Liver (tissue), 9 donors: ENCODE data around the gene FRG1. TPM values are rescaled to one million over a fixed set of nuclear protein-coding genes. Genes with fewer than 3 reads are reported as not detected.

Source experiments
- DNase-seq: peaks from one replicate; pipeline ENCODE4 v3.0.0-alpha.2; 2017; ENCODE audit warnings: low spot score
- H3K27ac ChIP-seq, 2 donors: one replicate each; pipeline ENCODE4 v1.7.0; 2013; ENCODE audit warnings: inconsistent platforms in 2 of 2, low read length in 2 of 2, control low read depth in 1 of 2, low read depth in 1 of 2, mild to moderate bottlenecking in 1 of 2
- H3K27me3 ChIP-seq, 4 donors: one replicate each; pipeline versions ENCODE4 v1.6.1 to v1.7.0; 2013; ENCODE audit warnings: low read length in 3 of 4, inconsistent platforms in 1 of 4, mild to moderate bottlenecking in 1 of 4, moderate library complexity in 1 of 4; ENCODE audit not compliant: control insufficient read depth in 4 of 4, insufficient read depth in 4 of 4
- H3K36me3 ChIP-seq, 4 donors: one replicate each; pipeline versions ENCODE4 v1.6.1 to v1.7.0; 2013; ENCODE audit warnings: low read length in 3 of 4, mild to moderate bottlenecking in 3 of 4, low read depth in 1 of 4, moderate library complexity in 1 of 4; ENCODE audit not compliant: control insufficient read depth in 4 of 4, insufficient read depth in 3 of 4
- H3K4me1 ChIP-seq, 4 donors: one replicate each; pipeline versions ENCODE4 v1.6.1 to v1.7.0; 2013; ENCODE audit warnings: low read length in 3 of 4, mild to moderate bottlenecking in 3 of 4, moderate library complexity in 1 of 4; ENCODE audit not compliant: control insufficient read depth in 4 of 4, insufficient read depth in 4 of 4
- H3K4me3 ChIP-seq, 3 donors: one replicate each; pipeline versions ENCODE4 v1.6.1 to v1.7.0; 2013; ENCODE audit warnings: low read length in 3 of 3, control low read depth in 1 of 3, low read depth in 1 of 3, mild to moderate bottlenecking in 1 of 3
- H3K9ac ChIP-seq, 2 donors: one replicate each; pipeline ENCODE4 v1.7.0; 2013; ENCODE audit warnings: low read length in 2 of 2, mild to moderate bottlenecking in 2 of 2, moderate library complexity in 2 of 2, control low read depth in 1 of 2, low read depth in 1 of 2
- H3K9me3 ChIP-seq, 4 donors: one replicate each; pipeline versions ENCODE4 v1.6.1 to v1.7.0; 2013; ENCODE audit warnings: low read length in 3 of 4; ENCODE audit not compliant: control insufficient read depth in 4 of 4
- ATF3 ChIP-seq: IDR thresholded peaks from 2 replicates; pipeline ENCODE4 v1.6.1; 2016; ENCODE audit warnings: antibody characterized with exemption
- CTCF ChIP-seq: fragments of 150-350 bp; IDR thresholded peaks from 2 replicates; pipeline ENCODE4 v1.5.1; 2017; ENCODE audit warnings: improper control_type of control experiment, low read depth, low read length; ENCODE audit not compliant: missing input control
- EGR1 ChIP-seq, 2 donors: IDR thresholded peaks; 2 replicates each; pipeline ENCODE4 v1.6.1; 2016 to 2018; ENCODE audit warnings: antibody characterized with exemption in 2 of 2, low read depth in 2 of 2
- FOXA1 ChIP-seq: IDR thresholded peaks from 2 replicates; pipeline ENCODE4 v1.6.1; 2016; ENCODE audit warnings: antibody characterized with exemption
- FOXA2 ChIP-seq: IDR thresholded peaks from 2 replicates; pipeline ENCODE4 v1.6.1; 2016; ENCODE audit warnings: antibody characterized with exemption
- GABPA ChIP-seq, 2 donors: IDR thresholded peaks in 1 of 2; conservative IDR thresholded peaks in 1 of 2; 2 replicates each; pipeline ENCODE4 v1.6.1; 2016; ENCODE audit warnings: antibody characterized with exemption in 2 of 2, mild to moderate bottlenecking in 1 of 2, moderate library complexity in 1 of 2
- HNF4A ChIP-seq, 2 donors: conservative IDR thresholded peaks; 2 replicates each; pipeline ENCODE4 v1.6.1; 2016; ENCODE audit warnings: antibody characterized with exemption in 2 of 2, mild to moderate bottlenecking in 2 of 2
- HNF4G ChIP-seq: IDR thresholded peaks from 2 replicates; pipeline ENCODE4 v1.6.1; 2016; ENCODE audit warnings: antibody characterized with exemption
- JUND ChIP-seq, 2 donors: IDR thresholded peaks; 2 replicates each; pipeline ENCODE4 v1.6.1; 2016; ENCODE audit warnings: antibody characterized with exemption in 2 of 2
- MAX ChIP-seq: IDR thresholded peaks from 2 replicates; pipeline ENCODE4 v1.6.1; 2016; ENCODE audit warnings: antibody characterized with exemption
- NR2F2 ChIP-seq: IDR thresholded peaks from 2 replicates; pipeline ENCODE4 v1.6.1; 2016; ENCODE audit warnings: antibody characterized with exemption
- RAD21 ChIP-seq, 2 donors: IDR thresholded peaks; 2 replicates each; pipeline ENCODE4 v1.6.1; 2016; ENCODE audit warnings: antibody characterized with exemption in 2 of 2, mild to moderate bottlenecking in 2 of 2
- REST ChIP-seq: IDR thresholded peaks from 2 replicates; pipeline ENCODE4 v1.6.1; 2016; ENCODE audit warnings: antibody characterized with exemption, mild to moderate bottlenecking
- SP1 ChIP-seq: IDR thresholded peaks from 2 replicates; pipeline ENCODE4 v1.6.1; 2018; ENCODE audit warnings: antibody characterized with exemption, mild to moderate bottlenecking
- TAF1 ChIP-seq: conservative IDR thresholded peaks from 2 replicates; pipeline ENCODE4 v1.6.1; 2016; ENCODE audit warnings: antibody characterized with exemption, mild to moderate bottlenecking
- YY1 ChIP-seq: IDR thresholded peaks from 2 replicates; pipeline ENCODE4 v1.6.1; 2016; ENCODE audit warnings: antibody characterized with exemption, mild to moderate bottlenecking
- ZBTB33 ChIP-seq: IDR thresholded peaks from 2 replicates; pipeline ENCODE4 v1.6.1; 2016; ENCODE audit warnings: antibody characterized with exemption
- WGBS: extraction: QIAGEN DNeasy Blood & Tissue Kit; methylation state at CpG from one replicate; pipeline ENCODE4 v1.1.7; 2013; 5-methylcytosine and 5-hydroxymethylcytosine counted together
- polyA plus RNA-seq, 2 donors: library from polyadenylated mRNA; stranded (reverse) in 1 of 2; unstranded in 1 of 2; fragments of 200-250 nt in 1 of 2; fragments of >200 nt in 1 of 2; fragmentation: Nextera tagmentation in 1 of 2; extraction: Ambion mirVana in 1 of 2; gene quantifications; one replicate each; pipeline versions ENCODE4 v1.2.1 to v1.2.3, GENCODE V29; 2013 to 2015
- total RNA-seq, 2 donors: library from RNA; depleted of rRNA; stranded (reverse); fragments of >200 nt; gene quantifications; one replicate each; pipeline ENCODE4 v1.2.3, GENCODE V29; 2014
- donor health status: healthy.
- donor health status: healthy.
- donor health status: healthy.
- donor health status: healthy.
- donor health status: healthy.

FRG1 gene
- total and polyA plus RNA-seq, 4 donors, result 11.5 to 19.5 (median 16.4) TPM

GRCh38 chr4:189912170-189912569 lies 28.5 kb upstream of the FRG1 start:
- TF ChIP-seq RAD21 (IDR thresholded peaks at IDR 0.05) (peak in 1 of 2 donors; percentile 5), GABPA (IDR thresholded peaks at IDR 0.05 in 1 of 2, conservative IDR thresholded peaks at IDR 0.05 in 1 of 2) (no peak), FOXA2 (no peak), HNF4A (conservative IDR thresholded peaks at IDR 0.05) (no peak), CTCF (peak; percentile 24)
- no peak for DNase-seq
- Histone ChIP-seq H3K36me3 (no peaks in the 10 kb centered on the region), H3K9me3 (peaks cover 0 to 1% (median 0%) of the 10 kb centered on the region in 4 donors), H3K9ac (no peak overlapping the region), H3K4me3 (no peak overlapping the region), H3K4me1 (no peaks in the 10 kb centered on the region), H3K27me3 (no peaks in the 10 kb centered on the region), H3K27ac (no peak overlapping the region)
- 57% methylated on average over 6 of the region's 6 CpGs for WGBS

GRCh38 chr4:189917161-189917891 lies 23.3 kb upstream of the FRG1 start:
- no peaks in the 10 kb centered on the region for H3K4me1 ChIP-seq
- no peaks in the 10 kb centered on the region for H3K36me3 ChIP-seq
- DNase-seq, result no peak
- TF ChIP-seq MAX, result no peak
- TF ChIP-seq SP1, result no peak
- TF ChIP-seq CTCF, result no peak
- no peak for TF ChIP-seq NR2F2
- no peak for TF ChIP-seq GABPA (IDR thresholded peaks at IDR 0.05 in 1 of 2, conservative IDR thresholded peaks at IDR 0.05 in 1 of 2)
- no peak for TF ChIP-seq EGR1 (IDR thresholded peaks at IDR 0.05; ENCODE audit: low read depth in 2 of 2)
- TF ChIP-seq JUND (IDR thresholded peaks at IDR 0.05), result no peak
- no peak for TF ChIP-seq ZBTB33
- TF ChIP-seq REST, result no peak
- no peak for TF ChIP-seq ATF3
- no peak for TF ChIP-seq TAF1
- TF ChIP-seq HNF4G, result no peak
- no peak for TF ChIP-seq HNF4A (conservative IDR thresholded peaks at IDR 0.05)
- TF ChIP-seq FOXA1, result no peak
- TF ChIP-seq FOXA2, result no peak
- no peak for TF ChIP-seq YY1
- TF ChIP-seq RAD21 (IDR thresholded peaks at IDR 0.05), result no peak
- no peak overlapping the region for H3K27ac ChIP-seq
- no peak overlapping the region for H3K9ac ChIP-seq
- 97% methylated on average over 23 of the region's 23 CpGs for WGBS
- no peak overlapping the region for H3K4me3 ChIP-seq
- no peaks in the 10 kb centered on the region for H3K27me3 ChIP-seq
- peaks cover 0 to 11% (median 1%) of the 10 kb centered on the region in 4 donors for H3K9me3 ChIP-seq
